Measurements from ENCODE around the gene ZNF605.
A peak's percentile ranks its signal among the peaks of the same experiment; 100 is the strongest.
"Not testable (repeated sequence)": the region's sequence is repeated elsewhere in the genome, so short reads cannot be mapped to it uniquely, and the experiment has no call there.

The ZNF605 gene

GRCh38 chr12:132904718-132905328 is 51.3 kb downstream of the ZNF605 start:
- Histone ChIP-seq H3K9me3 (ENCODE audit: control insufficient read depth, insufficient read depth, low read depth, low read length) (peaks cover 9% of the 10 kb centered on the region; the same call in 1 of the 2 replicates), H3K36me3 (ENCODE audit: control insufficient read depth, insufficient read depth, low read length) (no peaks in the 10 kb centered on the region), H3K9ac (ENCODE audit: low read length) (no peak overlapping the region), H3K4me3 (ENCODE audit: low read depth, low read length) (no peak overlapping the region), H3K27ac (ENCODE audit: low read depth, low read length) (no peak overlapping the region), H3K4me1 (ENCODE audit: control insufficient read depth, insufficient read depth, low read length) (no peaks in the 10 kb centered on the region), H3K27me3 (ENCODE audit: control insufficient read depth, insufficient read depth, low read length) (peaks cover 18% of the 10 kb centered on the region; the same call in 1 of the 2 replicates)

DNA sequence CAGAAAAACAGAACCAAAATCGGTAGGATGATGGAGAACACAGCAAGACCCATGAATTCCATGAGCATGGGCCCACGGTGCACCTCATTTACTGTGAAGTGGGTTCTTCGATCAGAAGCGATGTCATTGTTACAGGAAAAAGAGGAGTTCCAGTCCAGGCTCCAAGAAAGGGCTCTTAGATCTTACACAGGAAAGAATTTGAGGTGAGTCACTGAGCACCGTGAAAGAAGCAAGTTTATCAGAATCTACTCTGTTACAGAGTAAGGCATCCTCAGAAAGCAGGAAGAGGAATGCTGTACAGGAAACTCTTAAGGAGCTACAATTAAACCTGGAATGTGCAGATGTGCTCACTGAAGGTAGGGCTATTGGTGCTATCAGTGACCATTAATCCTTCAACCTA is 57.1 kb downstream of the ZNF605 start:
- Histone ChIP-seq H3K4me3 (ENCODE audit: low read depth, low read length) (no peak overlapping the region), H3K9me3 (ENCODE audit: control insufficient read depth, insufficient read depth, low read depth, low read length) (peaks cover 28% of the 10 kb centered on the region), H3K9ac (ENCODE audit: low read length) (no peak overlapping the region), H3K27ac (ENCODE audit: low read depth, low read length) (no peak overlapping the region), H3K36me3 (ENCODE audit: control insufficient read depth, insufficient read depth, low read length) (no peaks in the 10 kb centered on the region), H3K27me3 (ENCODE audit: control insufficient read depth, insufficient read depth, low read length) (no peaks in the 10 kb centered on the region), H3K4me1 (ENCODE audit: control insufficient read depth, insufficient read depth, low read length) (0 out of 2 replicates have a peak, but pooled peaks cover 6% of the 10 kb centered on the region)

DNA sequence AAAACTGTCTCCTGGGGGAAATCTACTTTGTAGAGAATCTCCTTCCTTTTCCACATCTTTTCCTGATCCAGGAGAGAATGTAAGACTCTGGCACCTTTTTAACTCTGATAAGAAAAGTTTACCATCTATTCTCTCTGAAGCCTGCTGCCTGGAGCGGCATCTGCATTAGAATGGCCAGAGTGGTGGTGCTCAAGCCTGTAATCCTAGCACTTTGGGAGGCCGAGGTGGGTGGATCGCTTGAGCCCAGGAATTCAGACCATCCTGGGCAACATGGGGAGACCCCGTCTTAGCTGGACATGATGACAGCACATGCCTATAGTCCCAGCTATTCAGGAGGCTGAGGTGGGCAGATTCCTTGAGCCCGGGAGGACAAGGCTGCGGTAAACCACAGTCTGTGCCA is 67.3 kb downstream of the ZNF605 start:
- Histone ChIP-seq H3K9me3 (ENCODE audit: control insufficient read depth, insufficient read depth, low read depth, low read length) (peaks cover 15% of the 10 kb centered on the region; the same call in 1 of the 2 replicates), H3K4me3 (ENCODE audit: low read depth, low read length) (peak overlapping the region; percentile 97)

GRCh38 chr12:132887513-132888351 is 68.4 kb downstream of the ZNF605 start, which contains the start of gene CHFR:
TSS of gene CHFR (minus strand) at chr12:132887605. CDS start at chr12:132887328, 277 bp downstream.
- Histone ChIP-seq H3K9me3 (ENCODE audit: control insufficient read depth, insufficient read depth, low read depth, low read length) (peaks cover 11% of the 10 kb centered on the region; the same call in 1 of the 2 replicates), H3K27ac (ENCODE audit: low read depth, low read length) (peak within 1 kb of the TSS; percentile 95), H3K9ac (ENCODE audit: low read length) (peak within 1 kb of the TSS; percentile 99), H3K4me3 (ENCODE audit: low read depth, low read length) (peak within 1 kb of the TSS; percentile 97), H3K27me3 (ENCODE audit: control insufficient read depth, insufficient read depth, low read length) (no peaks in the 10 kb centered on the region), H3K4me1 (ENCODE audit: control insufficient read depth, insufficient read depth, low read length) (peaks cover 15% of the 10 kb centered on the region; the same call in 1 of the 2 replicates), H3K36me3 (ENCODE audit: control insufficient read depth, insufficient read depth, low read length) (peaks cover 17% of the 10 kb centered on the region)

More for the DNA sequence above, 67.3 kb downstream of the ZNF605 start:
- H3K36me3 ChIP-seq (ENCODE audit: control insufficient read depth, insufficient read depth, low read length) = peaks cover 11% of the 10 kb centered on the region; the same call in 1 of the 2 replicates
- H3K27me3 ChIP-seq (ENCODE audit: control insufficient read depth, insufficient read depth, low read length) = no peaks in the 10 kb centered on the region
- peak overlapping the region; percentile 95; the same call in 1 of the 2 replicates for H3K27ac ChIP-seq (ENCODE audit: low read depth, low read length)
- H3K9ac ChIP-seq (ENCODE audit: low read length) = peak overlapping the region; percentile 99
- peaks cover 15% of the 10 kb centered on the region; the same call in 1 of the 2 replicates for H3K4me1 ChIP-seq (ENCODE audit: control insufficient read depth, insufficient read depth, low read length)

GRCh38 chr12:132886529-132887477 is 69.3 kb downstream of the ZNF605 start:
- H3K4me3 ChIP-seq (ENCODE audit: low read depth, low read length) = peak overlapping the region; percentile 97
- H3K4me1 ChIP-seq (ENCODE audit: control insufficient read depth, insufficient read depth, low read length) = peaks cover 15% of the 10 kb centered on the region; the same call in 1 of the 2 replicates
- peaks cover 6% of the 10 kb centered on the region; the same call in 1 of the 2 replicates for H3K9me3 ChIP-seq (ENCODE audit: control insufficient read depth, insufficient read depth, low read depth, low read length)
- H3K36me3 ChIP-seq (ENCODE audit: control insufficient read depth, insufficient read depth, low read length) = peaks cover 27% of the 10 kb centered on the region
- peak overlapping the region; percentile 77 for H3K9ac ChIP-seq (ENCODE audit: low read length)
- peak overlapping the region; percentile 67; the same call in 1 of the 2 replicates for H3K27ac ChIP-seq (ENCODE audit: low read depth, low read length)
- H3K27me3 ChIP-seq (ENCODE audit: control insufficient read depth, insufficient read depth, low read length) = no peaks in the 10 kb centered on the region

GRCh38 chr12:132881818-132882217 is 74.3 kb downstream of the ZNF605 start:
- peaks cover 37% of the 10 kb centered on the region for H3K36me3 ChIP-seq (ENCODE audit: control insufficient read depth, insufficient read depth, low read length)
- no peak overlapping the region for H3K4me3 ChIP-seq (ENCODE audit: low read depth, low read length)
- H3K27ac ChIP-seq (ENCODE audit: low read depth, low read length) = no peak overlapping the region
- no peak overlapping the region for H3K9ac ChIP-seq (ENCODE audit: low read length)
- H3K9me3 ChIP-seq (ENCODE audit: control insufficient read depth, insufficient read depth, low read depth, low read length) = peaks cover 3% of the 10 kb centered on the region; the same call in 1 of the 2 replicates
- no peaks in the 10 kb centered on the region for H3K27me3 ChIP-seq (ENCODE audit: control insufficient read depth, insufficient read depth, low read length)
- H3K4me1 ChIP-seq (ENCODE audit: control insufficient read depth, insufficient read depth, low read length) = no peaks in the 10 kb centered on the region

- H3K36me3 ChIP-seq (ENCODE audit: control insufficient read depth, insufficient read depth, low read length) = peaks cover 66% of the 10 kb centered on the region
- H3K4me3 ChIP-seq (ENCODE audit: low read depth, low read length); H3K27ac ChIP-seq (ENCODE audit: low read depth, low read length); H3K9me3 ChIP-seq (ENCODE audit: control insufficient read depth, insufficient read depth, low read depth, low read length); H3K27me3 ChIP-seq (ENCODE audit: control insufficient read depth, insufficient read depth, low read length); H3K4me1 ChIP-seq (ENCODE audit: control insufficient read depth, insufficient read depth, low read length); H3K9ac ChIP-seq (ENCODE audit: low read length): not testable (repeated sequence)
Observed at GRCh38 chr12:132874620-132875019, 81.5 kb downstream of the ZNF605 start.

DNA sequence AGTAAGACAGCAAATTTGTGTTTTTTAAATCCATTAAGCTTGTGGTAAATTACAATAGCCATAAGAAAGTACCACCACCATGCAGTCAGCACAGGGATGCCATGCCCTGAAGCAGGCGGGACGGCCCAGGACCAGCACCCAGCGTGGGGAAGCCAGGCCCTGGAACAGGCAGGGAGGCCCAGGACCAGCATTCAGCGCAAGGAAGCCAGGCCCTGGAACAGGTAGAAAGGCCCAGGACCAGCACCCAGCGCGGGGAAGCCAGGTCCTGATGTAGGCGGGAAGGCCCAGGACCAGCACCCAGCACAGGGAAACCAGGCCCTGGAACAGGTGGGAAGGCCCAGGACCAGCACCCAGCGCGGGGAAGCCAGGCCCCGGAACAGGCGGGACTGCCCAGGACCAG is 81.9 kb downstream of the ZNF605 start:
- Histone ChIP-seq H3K27me3 (ENCODE audit: control insufficient read depth, insufficient read depth, low read length) (no peaks in the 10 kb centered on the region), H3K9ac (ENCODE audit: low read length) (no peak overlapping the region), H3K9me3 (ENCODE audit: control insufficient read depth, insufficient read depth, low read depth, low read length) (no peaks in the 10 kb centered on the region), H3K36me3 (ENCODE audit: control insufficient read depth, insufficient read depth, low read length) (peaks cover 70% of the 10 kb centered on the region), H3K4me1 (ENCODE audit: control insufficient read depth, insufficient read depth, low read length) (no peaks in the 10 kb centered on the region), H3K4me3 (ENCODE audit: low read depth, low read length) (no peak overlapping the region), H3K27ac (ENCODE audit: low read depth, low read length) (no peak overlapping the region)

DNA sequence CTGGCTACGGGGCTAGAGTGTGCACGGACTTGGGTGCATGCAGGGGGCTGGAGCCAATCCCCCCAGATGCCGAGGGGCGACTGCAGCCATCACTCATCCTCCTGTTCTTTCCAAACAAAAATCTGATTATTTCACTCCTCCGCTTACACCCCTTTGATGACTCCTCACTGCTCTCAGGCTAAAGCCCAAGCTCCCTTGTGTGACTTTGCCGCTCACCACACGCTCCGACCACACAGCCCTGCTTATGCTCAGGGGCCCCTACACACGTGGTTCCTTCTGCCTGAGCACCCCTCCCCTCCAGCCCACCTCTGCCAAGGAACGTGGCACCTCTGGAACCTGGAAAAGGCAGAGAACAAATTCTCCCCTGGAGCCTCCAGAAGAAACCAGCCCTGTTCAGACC is 82.4 kb downstream of the ZNF605 start:
- H3K36me3 ChIP-seq (ENCODE audit: control insufficient read depth, insufficient read depth, low read length) = peaks cover 71% of the 10 kb centered on the region

GRCh38 chr12:132872975-132873421 is 83.1 kb downstream of the ZNF605 start:
- no peaks in the 10 kb centered on the region for H3K27me3 ChIP-seq (ENCODE audit: control insufficient read depth, insufficient read depth, low read length)
- no peak overlapping the region for H3K9ac ChIP-seq (ENCODE audit: low read length)
- H3K36me3 ChIP-seq (ENCODE audit: control insufficient read depth, insufficient read depth, low read length) = peaks cover 73% of the 10 kb centered on the region
- no peaks in the 10 kb centered on the region for H3K4me1 ChIP-seq (ENCODE audit: control insufficient read depth, insufficient read depth, low read length)
- H3K4me3 ChIP-seq (ENCODE audit: low read depth, low read length) = no peak overlapping the region
- H3K9me3 ChIP-seq (ENCODE audit: control insufficient read depth, insufficient read depth, low read depth, low read length) = no peaks in the 10 kb centered on the region
- H3K27ac ChIP-seq (ENCODE audit: low read depth, low read length) = no peak overlapping the region

More for the DNA sequence above, 82.4 kb downstream of the ZNF605 start:
- no peaks in the 10 kb centered on the region for H3K27me3 ChIP-seq (ENCODE audit: control insufficient read depth, insufficient read depth, low read length)
- no peak overlapping the region for H3K27ac ChIP-seq (ENCODE audit: low read depth, low read length)
- no peak overlapping the region for H3K9ac ChIP-seq (ENCODE audit: low read length)
- no peaks in the 10 kb centered on the region for H3K4me1 ChIP-seq (ENCODE audit: control insufficient read depth, insufficient read depth, low read length)
- H3K9me3 ChIP-seq (ENCODE audit: control insufficient read depth, insufficient read depth, low read depth, low read length) = no peaks in the 10 kb centered on the region
- H3K4me3 ChIP-seq (ENCODE audit: low read depth, low read length) = no peak overlapping the region
